Stimulated activated CD4-positive, alpha-beta T cell treated with anti-CD3 and anti-CD28 coated beads, Interleukin-1b, Interleukin-23, amount 100 ng/mL, for 1 hour (primary cell): ENCODE measurements around the gene PFKM.
A peak's percentile ranks its signal among the peaks of the same experiment; 100 is the strongest.

ENCODE experiments used
- DNase-seq, 2 donors: peaks; one replicate each; pipeline ENCODE4 v3.0.0-alpha.2; 2020; ENCODE audit warnings: low read depth in 2 of 2

Gene PFKM

GRCh38 chr12:48119078-48119833 is at the start of gene PFKM:
PFKM (plus strand) TSS chr12:48119364; CDS start chr12:48122775, 3,411 bp downstream.
- peak; percentile 19 to 32 for DNase-seq

GRCh38 chr12:48070033-48070432 is 49.1 kb upstream of the PFKM start:
- no peak for DNase-seq

- DNase-seq, result no peak
Measured at GRCh38 chr12:48070731-48071130, 48.4 kb upstream of the PFKM start.

GRCh38 chr12:48071808-48072207 is 47.4 kb upstream of the PFKM start:
- DNase-seq, result no peak

- no peak for DNase-seq
Measured at GRCh38 chr12:48072266-48072665, 46.9 kb upstream of the PFKM start.

- no peak for DNase-seq
Measured at GRCh38 chr12:48074266-48074665, 44.9 kb upstream of the PFKM start.

- DNase-seq, result no peak
Measured at GRCh38 chr12:48075832-48076231, 43.3 kb upstream of the PFKM start.

- DNase-seq, result no peak
Measured at GRCh38 chr12:48077111-48077510, 42.1 kb upstream of the PFKM start.

GRCh38 chr12:48078901-48079300 is 40.3 kb upstream of the PFKM start:
- no peak for DNase-seq

- no peak for DNase-seq
Measured at GRCh38 chr12:48080285-48080684, 38.9 kb upstream of the PFKM start.

GRCh38 chr12:48080821-48081220 is 38.3 kb upstream of the PFKM start:
- DNase-seq, result no peak

- DNase-seq, result no peak
Measured at GRCh38 chr12:48084066-48084465, 35.1 kb upstream of the PFKM start.

- no peak for DNase-seq
Measured at GRCh38 chr12:48084841-48085460, 34.2 kb upstream of the PFKM start.

- DNase-seq, result no peak
Measured at GRCh38 chr12:48086327-48086726, 32.8 kb upstream of the PFKM start.

- DNase-seq, result no peak
Measured at GRCh38 chr12:48092611-48093010, 26.6 kb upstream of the PFKM start.

GRCh38 chr12:48104531-48104930 is 14.6 kb upstream of the PFKM start:
- no peak for DNase-seq

GRCh38 chr12:48105321-48105866 is 13.8 kb upstream of the PFKM start:
- peak in 1 of 2 donors; percentile 18 for DNase-seq

GRCh38 chr12:48105867-48106680 is 13.1 kb upstream of the PFKM start, which contains the start of gene SENP1:
SENP1 (minus strand) TSS chr12:48106079; CDS start chr12:48101472, 4,607 bp downstream.
- peak; percentile 72 to 86 for DNase-seq

- DNase-seq, result no peak
Measured at GRCh38 chr12:48106681-48107613, 12.2 kb upstream of the PFKM start.

- DNase-seq, result no peak
Measured at GRCh38 chr12:48109424-48109823, 9.7 kb upstream of the PFKM start.

- no peak for DNase-seq
Measured at GRCh38 chr12:48110691-48111311, 8.4 kb upstream of the PFKM start.
